ENCODE data around the gene DDX27. TPM values are rescaled to one million over a fixed set of nuclear protein-coding genes. Genes with fewer than 3 reads are reported as not detected.

The DDX27 gene
- total and polyA plus RNA-seq, 2 of the 13 experiments (the other 11 are each of a cell fraction or from before 2014, with no cell fraction given) = 42.6 to 72.8 TPM

DNA sequence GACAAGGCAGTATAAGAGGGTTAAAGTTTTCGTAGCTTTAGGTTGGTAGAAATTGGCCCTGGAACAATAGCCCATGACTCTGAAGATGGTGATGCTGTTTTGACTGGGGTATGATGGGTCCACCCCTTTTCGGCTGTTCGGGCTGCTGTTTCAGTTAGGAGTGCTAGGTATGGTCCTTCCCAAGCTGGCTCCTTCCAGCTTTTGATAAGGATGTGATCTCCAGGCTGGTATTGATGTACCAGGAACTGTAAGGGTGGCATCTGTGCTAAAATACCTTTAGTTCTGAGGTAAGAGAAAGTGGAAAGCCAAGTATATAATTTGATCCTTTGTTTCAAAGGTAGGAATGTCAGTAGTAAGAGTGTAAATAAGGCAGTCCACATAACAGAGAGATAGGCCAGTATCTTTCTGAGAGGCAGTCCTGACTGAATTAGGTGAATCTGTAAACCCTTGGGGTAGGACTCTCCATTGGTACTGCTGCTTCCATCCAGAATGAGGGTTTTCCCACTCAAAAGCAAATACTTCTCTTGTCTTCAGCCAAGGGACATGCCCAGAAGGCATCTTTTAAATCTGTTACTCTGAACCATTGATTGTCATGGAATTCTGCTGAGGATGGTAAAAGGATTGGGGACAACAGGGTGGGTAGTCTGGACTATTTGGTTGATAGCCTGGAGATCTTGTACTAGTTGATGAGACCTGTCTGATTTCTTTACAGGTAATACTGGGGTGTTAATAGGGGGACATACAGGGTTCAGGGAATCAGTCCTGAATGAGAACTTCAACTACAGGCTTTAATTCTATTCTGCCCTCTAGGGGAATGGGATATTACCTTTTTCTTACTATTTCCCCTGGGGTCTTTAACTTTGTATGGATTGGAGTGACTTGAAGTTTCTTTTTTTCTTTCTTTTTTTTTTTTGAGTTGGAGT lies 64.7 kb downstream of the DDX27 start (continued):
- TF ChIP-seq, protein P1, sequence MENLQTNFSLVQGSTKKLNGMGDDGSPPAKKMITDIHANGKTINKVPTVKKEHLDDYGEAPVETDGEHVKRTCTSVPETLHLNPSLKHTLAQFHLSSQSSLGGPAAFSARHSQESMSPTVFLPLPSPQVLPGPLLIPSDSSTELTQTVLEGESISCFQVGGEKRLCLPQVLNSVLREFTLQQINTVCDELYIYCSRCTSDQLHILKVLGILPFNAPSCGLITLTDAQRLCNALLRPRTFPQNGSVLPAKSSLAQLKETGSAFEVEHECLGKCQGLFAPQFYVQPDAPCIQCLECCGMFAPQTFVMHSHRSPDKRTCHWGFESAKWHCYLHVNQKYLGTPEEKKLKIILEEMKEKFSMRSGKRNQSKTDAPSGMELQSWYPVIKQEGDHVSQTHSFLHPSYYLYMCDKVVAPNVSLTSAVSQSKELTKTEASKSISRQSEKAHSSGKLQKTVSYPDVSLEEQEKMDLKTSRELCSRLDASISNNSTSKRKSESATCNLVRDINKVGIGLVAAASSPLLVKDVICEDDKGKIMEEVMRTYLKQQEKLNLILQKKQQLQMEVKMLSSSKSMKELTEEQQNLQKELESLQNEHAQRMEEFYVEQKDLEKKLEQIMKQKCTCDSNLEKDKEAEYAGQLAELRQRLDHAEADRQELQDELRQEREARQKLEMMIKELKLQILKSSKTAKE (CRISPR knock-in tag; IDR thresholded peaks at IDR 0.05; ENCODE audit: borderline replicate concordance) = no peak
- no peak for TF ChIP-seq ZSCAN30 (CRISPR knock-in tag; IDR thresholded peaks at IDR 0.05)
- TF ChIP-seq IRX3 (CRISPR knock-in tag; IDR thresholded peaks at IDR 0.05; ENCODE audit: borderline replicate concordance, low read depth) = no peak
- peak; percentile 81 for TF ChIP-seq RBFOX2 (IDR thresholded peaks at IDR 0.05; ENCODE audit: low read depth, low read length)
- no peak for TF ChIP-seq IRF2 (CRISPR knock-in tag; IDR thresholded peaks at IDR 0.05)
- no peak for TF ChIP-seq THYN1 (CRISPR knock-in tag; IDR thresholded peaks at IDR 0.05; ENCODE audit: borderline replicate concordance, low read depth)
- TF ChIP-seq, protein P2, sequence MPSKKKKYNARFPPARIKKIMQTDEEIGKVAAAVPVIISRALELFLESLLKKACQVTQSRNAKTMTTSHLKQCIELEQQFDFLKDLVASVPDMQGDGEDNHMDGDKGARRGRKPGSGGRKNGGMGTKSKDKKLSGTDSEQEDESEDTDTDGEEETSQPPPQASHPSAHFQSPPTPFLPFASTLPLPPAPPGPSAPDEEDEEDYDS (CRISPR knock-in tag; IDR thresholded peaks at IDR 0.05) = no peak
- TF ChIP-seq ZNF7 (CRISPR knock-in tag; IDR thresholded peaks at IDR 0.05) = no peak
- TF ChIP-seq, protein P3, sequence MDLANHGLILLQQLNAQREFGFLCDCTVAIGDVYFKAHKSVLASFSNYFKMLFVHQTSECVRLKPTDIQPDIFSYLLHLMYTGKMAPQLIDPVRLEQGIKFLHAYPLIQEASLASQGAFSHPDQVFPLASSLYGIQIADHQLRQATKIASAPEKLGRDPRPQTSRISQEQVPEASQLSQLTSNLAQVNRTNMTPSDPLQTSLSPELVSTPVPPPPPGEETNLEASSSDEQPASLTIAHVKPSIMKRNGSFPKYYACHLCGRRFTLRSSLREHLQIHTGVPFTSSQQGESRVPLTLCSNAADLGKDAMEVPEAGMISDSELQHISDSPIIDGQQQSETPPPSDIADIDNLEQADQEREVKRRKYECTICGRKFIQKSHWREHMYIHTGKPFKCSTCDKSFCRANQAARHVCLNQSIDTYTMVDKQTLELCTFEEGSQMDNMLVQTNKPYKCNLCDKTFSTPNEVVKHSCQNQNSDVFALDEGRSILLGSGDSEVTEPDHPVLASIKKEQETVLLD (CRISPR knock-in tag; IDR thresholded peaks at IDR 0.05; ENCODE audit: low read depth) = no peak
- TF ChIP-seq ZNF12 (CRISPR knock-in tag; IDR thresholded peaks at IDR 0.05) = no peak
- no peak for TF ChIP-seq RNF2 (conservative IDR thresholded peaks at IDR 0.05; ENCODE audit: low read depth)
- TF ChIP-seq ZNF451 (CRISPR knock-in tag; IDR thresholded peaks at IDR 0.05) = no peak
- no peak for TF ChIP-seq ZNF3 (CRISPR knock-in tag; IDR thresholded peaks at IDR 0.05)
- TF ChIP-seq ARNT2 (CRISPR knock-in tag; IDR thresholded peaks at IDR 0.05; ENCODE audit: low read depth) = no peak
- TF ChIP-seq, protein P4, sequence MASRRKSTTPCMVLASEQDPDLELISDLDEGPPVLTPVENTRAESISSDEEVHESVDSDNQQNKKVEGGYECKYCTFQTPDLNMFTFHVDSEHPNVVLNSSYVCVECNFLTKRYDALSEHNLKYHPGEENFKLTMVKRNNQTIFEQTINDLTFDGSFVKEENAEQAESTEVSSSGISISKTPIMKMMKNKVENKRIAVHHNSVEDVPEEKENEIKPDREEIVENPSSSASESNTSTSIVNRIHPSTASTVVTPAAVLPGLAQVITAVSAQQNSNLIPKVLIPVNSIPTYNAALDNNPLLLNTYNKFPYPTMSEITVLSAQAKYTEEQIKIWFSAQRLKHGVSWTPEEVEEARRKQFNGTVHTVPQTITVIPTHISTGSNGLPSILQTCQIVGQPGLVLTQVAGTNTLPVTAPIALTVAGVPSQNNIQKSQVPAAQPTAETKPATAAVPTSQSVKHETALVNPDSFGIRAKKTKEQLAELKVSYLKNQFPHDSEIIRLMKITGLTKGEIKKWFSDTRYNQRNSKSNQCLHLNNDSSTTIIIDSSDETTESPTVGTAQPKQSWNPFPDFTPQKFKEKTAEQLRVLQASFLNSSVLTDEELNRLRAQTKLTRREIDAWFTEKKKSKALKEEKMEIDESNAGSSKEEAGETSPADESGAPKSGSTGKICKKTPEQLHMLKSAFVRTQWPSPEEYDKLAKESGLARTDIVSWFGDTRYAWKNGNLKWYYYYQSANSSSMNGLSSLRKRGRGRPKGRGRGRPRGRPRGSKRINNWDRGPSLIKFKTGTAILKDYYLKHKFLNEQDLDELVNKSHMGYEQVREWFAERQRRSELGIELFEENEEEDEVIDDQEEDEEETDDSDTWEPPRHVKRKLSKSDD (CRISPR knock-in tag; IDR thresholded peaks at IDR 0.05; ENCODE audit: low read depth) = no peak
- TF ChIP-seq, protein P5, sequence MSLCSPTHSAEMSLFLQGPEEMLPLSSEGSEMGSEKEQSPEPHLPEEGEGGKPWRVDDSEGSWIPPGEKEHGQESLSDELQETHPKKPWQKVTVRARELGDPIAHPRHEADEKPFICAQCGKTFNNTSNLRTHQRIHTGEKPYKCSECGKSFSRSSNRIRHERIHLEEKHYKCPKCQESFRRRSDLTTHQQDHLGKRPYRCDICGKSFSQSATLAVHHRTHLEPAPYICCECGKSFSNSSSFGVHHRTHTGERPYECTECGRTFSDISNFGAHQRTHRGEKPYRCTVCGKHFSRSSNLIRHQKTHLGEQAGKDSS (CRISPR knock-in tag; IDR thresholded peaks at IDR 0.05; ENCODE audit: borderline replicate concordance, low read depth) = no peak
- no peak for TF ChIP-seq NPAS2 (CRISPR knock-in tag; IDR thresholded peaks at IDR 0.05; ENCODE audit: borderline replicate concordance)
- no peak for TF ChIP-seq ZNF775 (CRISPR knock-in tag; IDR thresholded peaks at IDR 0.05; ENCODE audit: borderline replicate concordance)
- TF ChIP-seq, protein P6, sequence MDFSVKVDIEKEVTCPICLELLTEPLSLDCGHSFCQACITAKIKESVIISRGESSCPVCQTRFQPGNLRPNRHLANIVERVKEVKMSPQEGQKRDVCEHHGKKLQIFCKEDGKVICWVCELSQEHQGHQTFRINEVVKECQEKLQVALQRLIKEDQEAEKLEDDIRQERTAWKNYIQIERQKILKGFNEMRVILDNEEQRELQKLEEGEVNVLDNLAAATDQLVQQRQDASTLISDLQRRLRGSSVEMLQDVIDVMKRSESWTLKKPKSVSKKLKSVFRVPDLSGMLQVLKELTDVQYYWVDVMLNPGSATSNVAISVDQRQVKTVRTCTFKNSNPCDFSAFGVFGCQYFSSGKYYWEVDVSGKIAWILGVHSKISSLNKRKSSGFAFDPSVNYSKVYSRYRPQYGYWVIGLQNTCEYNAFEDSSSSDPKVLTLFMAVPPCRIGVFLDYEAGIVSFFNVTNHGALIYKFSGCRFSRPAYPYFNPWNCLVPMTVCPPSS (IDR thresholded peaks at IDR 0.05) = no peak
